GM18499 (cell line): Measurements from ENCODE around the gene PSMA5.

ENCODE experiments used
- ATAC-seq: cut with Tn5 transposase; IDR thresholded peaks from one replicate; pipeline ENCODE4 v1.9.1; 2021; ENCODE audit warnings: moderate number of reproducible peaks; ENCODE audit not compliant: insufficient read depth, unreplicated experiment

Gene PSMA5

DNA sequence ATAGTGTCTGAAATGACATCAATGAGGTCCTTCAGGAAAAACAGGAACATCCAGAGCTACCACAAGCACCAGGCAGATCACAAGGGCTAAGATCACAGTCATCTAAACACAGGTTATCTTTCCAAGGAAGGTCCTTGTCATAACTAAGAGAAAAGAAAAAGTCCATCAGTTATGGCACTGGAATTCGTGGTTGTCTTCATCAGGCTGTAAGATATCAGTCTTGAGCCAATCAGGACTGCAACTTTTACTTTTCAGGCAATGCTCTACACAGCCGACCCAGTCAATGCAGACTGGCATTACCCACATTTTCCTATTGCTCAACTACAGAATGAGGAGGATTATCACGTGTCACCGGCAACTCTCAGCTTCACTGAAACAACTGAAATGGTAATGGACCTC is 54.9 kb downstream of the PSMA5 start:
- no peak for ATAC-seq

DNA sequence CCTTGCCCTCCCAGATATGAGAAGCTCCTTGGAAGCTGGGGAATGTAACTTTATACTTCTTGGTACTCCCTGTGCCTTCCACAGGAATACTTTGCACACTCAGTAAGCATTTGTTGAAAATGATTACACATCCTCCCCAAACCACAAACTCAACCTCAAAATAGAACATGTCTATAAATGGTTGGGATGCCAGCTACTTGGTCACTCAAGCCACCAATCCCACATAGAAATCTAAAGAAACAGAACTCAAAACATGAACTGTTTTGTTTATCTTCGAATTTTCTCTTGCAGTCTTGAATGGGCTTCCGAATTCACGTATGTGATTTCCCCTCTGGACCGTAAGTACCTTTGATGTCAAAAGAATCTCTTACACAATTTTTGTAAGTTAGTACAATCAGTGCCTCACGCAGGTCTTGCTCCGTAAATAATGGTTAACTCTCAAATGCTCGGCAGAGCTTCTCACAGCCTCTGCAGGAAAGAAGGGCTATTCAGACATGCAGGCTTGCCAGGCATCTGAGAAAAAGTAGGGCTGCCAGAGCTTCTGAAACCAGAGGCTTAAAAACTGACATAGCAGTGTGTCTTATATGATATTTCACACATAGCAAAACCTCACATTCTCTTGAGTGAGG is 55.4 kb downstream of the PSMA5 start:
- no peak for ATAC-seq

DNA sequence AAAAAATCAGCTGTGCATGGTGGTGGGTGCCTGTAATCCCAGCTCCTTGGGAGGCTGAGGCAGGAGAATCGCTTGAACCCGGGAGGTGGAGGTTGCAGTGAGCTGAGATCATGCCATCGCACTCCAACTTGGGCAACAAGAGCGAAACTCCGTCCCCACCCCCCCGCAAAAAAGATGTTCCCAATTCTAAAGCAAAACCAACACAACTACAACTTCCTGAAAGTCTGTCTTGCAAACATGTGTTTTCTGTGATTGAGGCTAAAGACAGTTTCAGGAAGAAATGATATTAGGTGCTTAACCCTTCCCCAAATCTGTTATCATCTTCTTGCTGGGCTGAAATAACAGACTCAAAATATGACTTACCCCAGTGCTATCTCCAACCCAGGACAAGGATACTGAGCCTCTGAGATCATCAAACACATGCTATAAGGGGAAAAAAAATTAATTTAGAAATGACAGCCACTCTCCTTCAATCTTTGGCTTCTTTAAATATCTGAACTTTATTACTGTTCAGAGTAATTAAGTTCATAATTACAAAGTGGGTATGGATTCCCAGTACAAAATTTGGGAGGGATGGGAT is 57.0 kb downstream of the PSMA5 start:
- ATAC-seq: no peak

DNA sequence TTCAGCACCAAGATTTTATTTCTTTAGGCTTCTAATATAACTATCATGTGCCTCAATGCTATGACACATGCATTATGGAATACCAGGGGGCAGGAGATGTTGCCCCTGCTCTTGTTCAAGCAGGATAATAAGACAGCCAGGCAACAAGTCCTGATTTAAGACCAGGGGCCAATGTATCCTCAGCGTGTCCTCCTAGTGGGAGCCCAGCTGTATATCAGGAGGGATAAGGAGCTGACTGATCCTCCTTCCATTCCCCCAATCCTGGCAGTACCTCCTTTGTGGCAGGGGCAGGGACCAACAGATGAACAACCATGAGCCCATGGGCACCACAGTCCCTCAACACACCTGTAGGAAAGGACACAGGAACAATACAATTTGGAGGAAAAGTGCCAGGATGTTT is 57.8 kb downstream of the PSMA5 start:
- ATAC-seq: no peak

DNA sequence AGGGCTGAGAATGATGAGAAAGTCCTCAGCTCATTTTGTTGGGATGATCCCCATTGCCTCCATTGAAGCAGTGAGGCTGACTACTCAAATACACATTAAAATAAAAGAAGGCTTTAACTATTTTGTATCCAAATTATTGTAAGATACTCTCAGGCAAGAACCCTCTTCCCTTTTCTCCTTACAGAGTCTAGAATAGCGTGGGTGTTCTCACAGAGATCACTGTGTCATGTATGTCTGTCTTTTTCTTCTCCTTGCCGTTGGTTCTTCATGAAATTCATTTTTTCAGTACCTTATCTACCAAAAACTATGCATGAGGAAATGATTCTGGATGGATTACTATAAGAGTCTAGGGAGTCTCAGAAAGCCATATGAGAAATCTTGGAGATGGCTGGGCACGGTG is 58.6 kb downstream of the PSMA5 start:
- no peak for ATAC-seq

DNA sequence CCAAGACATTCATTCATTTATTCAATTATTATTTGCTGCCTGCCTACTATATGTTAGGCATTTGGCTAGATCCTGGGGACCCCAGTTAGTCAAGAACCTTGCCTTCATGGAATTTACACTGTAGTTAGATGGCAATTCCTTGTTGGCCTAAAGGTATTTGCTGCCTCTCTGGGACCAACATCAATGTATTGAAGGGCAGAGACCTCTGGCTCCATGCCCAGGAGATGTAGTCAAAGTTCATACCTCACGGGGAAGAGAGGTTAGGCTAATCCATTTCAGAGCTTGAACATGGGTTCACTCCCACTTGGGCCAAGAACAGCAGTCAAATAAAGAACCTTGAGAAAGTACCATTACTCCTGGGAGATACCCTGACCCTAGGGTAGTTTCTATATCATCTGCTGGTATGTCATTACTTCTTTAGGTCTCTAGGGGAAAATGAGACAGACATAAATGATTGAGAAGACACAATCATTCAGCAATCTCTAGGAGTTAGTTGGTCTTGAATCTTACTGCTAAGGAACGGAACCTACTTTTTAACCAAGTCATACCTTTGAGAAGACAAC is 60.5 kb downstream of the PSMA5 start:
- ATAC-seq: no peak

DNA sequence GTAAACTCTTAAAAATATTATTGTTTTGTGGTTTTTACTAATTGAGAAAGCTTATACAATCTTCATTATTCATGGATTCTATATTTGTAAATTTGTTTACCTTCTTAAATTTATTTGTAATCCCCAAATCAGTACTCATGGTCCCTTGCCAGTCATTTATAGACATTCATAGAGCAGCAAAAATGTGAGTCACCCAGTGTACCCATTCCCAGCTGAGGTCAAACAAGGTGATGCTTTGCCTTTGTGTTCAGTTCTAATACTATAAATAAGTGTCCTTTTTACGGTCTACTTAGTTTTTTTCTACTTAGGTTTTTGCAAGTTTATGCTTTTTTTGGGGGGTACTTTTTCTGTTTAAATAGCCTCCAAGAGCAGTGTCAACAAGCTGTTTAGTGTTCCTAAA is 64.6 kb downstream of the PSMA5 start:
- ATAC-seq: no peak

DNA sequence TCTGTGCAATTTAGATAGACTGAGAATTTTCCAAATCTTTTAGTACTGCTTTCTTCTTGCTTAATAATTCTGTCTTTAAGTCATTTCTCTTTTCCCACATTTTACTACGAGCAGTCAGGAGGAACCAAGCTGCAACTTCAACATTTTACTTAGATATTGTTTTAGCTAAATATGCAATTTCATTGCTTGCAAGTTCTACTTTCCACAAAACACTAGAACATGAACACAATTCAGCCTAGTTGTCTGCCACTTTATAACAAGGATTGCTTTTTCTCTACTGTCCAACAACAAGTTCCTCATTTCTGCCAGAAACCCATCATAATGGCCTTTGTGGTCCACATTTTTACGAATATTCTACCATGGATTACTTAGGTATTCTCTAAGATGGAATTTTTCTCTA is 65.2 kb downstream of the PSMA5 start:
- no peak for ATAC-seq

DNA sequence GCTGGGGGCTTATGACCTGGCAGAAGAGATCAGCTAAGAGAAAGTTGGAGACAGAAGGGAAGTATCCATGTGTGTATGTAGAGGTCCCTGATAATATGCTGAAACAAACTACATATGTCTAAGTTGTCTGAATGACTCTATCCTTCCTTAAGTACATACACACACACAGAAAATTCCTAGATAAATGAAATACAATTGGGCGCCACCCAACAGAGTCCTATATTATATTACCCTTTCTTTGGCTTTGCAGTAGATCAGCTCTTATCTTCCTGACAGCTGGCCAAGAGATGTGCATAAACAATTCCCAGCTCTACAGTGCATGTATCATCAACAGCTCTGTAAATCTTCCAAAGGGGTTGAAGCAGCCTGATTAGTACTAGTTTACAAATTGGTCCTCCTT is 68.6 kb downstream of the PSMA5 start:
- no peak for ATAC-seq

DNA sequence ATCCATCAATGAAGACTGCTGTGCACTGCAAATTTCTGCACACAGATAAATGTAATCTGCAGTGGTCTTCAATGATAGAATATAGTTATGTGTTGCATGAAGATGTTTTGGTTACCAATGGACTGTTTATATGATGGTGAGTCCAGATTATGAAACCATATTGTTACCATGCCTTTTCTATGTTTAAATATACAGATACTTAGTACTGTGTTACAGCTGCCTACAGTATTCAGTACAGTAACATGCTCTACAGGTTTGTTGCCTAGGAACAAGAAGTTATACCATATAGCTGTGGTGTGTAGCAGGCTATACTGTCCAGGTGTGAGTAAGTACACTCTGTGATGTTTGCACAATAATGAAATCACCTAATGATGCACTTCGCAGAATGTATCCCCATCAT is 69.3 kb downstream of the PSMA5 start:
- no peak for ATAC-seq

DNA sequence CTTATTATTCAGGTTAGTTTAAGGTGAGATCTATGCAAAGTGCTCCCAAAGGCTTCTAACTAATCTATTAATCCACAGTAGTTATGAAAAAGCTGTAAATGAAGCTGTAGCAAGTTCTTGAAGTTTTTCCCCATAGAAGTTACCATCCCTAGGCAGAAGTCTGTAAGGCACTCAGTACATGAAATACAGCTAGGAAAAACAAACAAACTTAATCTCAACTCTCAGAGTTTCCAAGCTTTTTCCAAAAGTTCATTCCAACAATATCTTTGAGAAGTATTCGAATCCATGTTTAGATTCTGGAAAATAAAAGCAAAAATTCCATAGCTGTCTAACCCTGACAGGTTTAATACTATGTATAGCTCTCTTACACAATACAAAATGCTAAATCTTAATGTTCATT is 69.7 kb downstream of the PSMA5 start:
- ATAC-seq: no peak

DNA sequence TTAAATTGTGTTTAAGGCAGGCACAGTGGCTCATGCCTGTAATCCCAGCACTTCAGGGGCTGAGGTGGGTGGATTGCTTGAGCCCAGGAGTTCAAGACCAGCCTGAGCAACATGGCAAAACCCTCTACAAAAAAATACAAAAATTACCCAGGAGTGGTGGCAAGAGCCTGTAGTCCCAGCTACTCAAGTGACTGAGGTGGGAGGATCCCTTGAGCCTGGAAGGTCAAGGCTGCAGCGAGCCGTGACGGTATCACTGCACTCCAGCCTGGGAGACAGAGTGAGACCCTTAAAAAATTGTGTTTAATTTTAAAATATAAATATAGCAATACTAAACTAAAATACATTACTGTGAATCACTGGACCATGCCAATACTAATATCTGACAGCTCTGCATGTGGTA is 71.3 kb downstream of the PSMA5 start:
- no peak for ATAC-seq

DNA sequence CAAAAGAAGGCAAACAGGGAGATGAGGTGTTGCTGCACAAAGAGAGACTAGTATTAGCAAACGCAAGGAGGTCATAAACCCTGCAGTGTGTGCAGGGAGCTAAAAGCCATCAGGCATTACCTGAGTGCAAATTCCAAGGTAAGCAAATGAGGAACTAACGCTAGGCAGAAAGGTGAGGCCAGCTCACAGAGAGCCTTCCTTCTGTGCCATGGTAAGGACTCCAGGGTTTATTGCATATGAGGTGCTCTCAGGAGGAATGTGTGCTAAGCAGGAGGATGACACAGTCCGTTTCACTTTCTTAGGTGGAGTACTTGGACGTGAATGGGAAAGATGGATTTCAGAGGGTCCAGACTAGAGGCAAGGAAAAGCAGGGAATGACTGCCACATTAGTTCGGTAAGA is 74.8 kb downstream of the PSMA5 start:
- ATAC-seq: no peak

DNA sequence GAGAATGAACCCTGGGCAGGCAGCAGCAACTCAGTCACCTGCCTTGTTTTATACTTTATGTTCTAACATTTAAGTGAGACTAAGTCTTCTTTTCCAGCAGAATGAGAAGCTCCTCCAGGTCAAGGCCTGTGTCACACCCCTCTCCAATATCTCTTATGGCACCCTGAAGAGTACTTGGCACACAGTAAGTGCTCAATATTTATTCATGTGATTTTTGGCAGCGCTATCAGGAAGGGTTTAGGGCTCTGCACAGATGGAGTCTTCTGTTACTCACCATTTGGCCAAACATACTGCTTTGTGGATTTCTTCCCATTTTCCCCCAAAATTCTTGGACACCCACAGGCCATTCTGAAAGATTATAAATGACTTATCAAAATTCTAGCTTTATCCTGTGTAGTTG is 75.6 kb downstream of the PSMA5 start:
- ATAC-seq: no peak

DNA sequence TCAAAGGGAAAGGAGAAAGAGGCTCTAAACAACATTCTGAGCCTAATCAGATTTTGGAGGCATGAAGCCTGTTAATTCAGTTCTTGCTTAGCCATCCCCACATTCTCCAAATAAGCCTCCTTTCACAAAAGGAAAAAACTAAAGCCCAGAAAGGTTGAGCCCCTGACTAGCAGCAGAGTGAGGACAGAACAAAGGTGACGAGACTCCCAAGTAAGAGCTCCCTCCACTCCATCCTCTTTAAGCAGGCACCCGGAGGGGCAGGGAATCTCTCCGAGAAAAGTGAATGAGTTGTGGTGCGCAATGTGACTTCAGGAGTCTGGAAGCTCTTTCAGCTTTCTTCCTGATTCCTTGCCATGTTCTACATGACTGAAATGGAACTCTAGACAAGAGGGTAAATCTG is 76.1 kb downstream of the PSMA5 start:
- ATAC-seq: no peak
